Lower leg skin (tissue), 4 donors: Measurements from ENCODE around the gene WDR27. TPM values are rescaled to one million over a fixed set of nuclear protein-coding genes. Genes with fewer than 3 reads are reported as not detected.

Source experiments
- DNase-seq, 2 donors: peaks; one replicate each; pipeline ENCODE4 v3.0.0-alpha.2; 2019; ENCODE audit warnings: low spot score in 2 of 2
- H3K4me3 ChIP-seq: fragments of 200-600 bp; sonication (generic); 2 replicates; pipeline ENCODE4 v1.5.1; 2017; ENCODE audit warnings: mild to moderate bottlenecking, low read depth; ENCODE audit not compliant: poor library complexity, severe bottlenecking
- POLR2A ChIP-seq, 2 donors: fragments of 450-650 bp; IDR thresholded peaks; one replicate each; pipeline ENCODE4 v1.6.1; 2016 to 2017; ENCODE audit warnings: antibody characterized with exemption in 2 of 2, mild to moderate bottlenecking in 1 of 2, moderate library complexity in 1 of 2
- WGBS, 2 donors: methylation state at CpG; one replicate each; pipeline ENCODE4 v1.1.5; 2018; 5-methylcytosine and 5-hydroxymethylcytosine counted together
- intact Hi-C: fragments of 100-400 bp; cut with DNase I; formaldehyde crosslinking; loops from one replicate; pipeline ENCODE4 v1.15.0; 2023; ENCODE audit warnings: low total_unique reads
- total RNA-seq, 4 donors: library from RNA; depleted of rRNA; stranded (reverse); fragments of >200 nt; gene quantifications; one replicate each; pipeline ENCODE4 v1.1.0, GENCODE V29; 2016
- TF ChIP-seq, protein P1 (sequence below), 3 donors: fragments of 450-650 bp; IDR thresholded peaks; one replicate each; pipeline ENCODE4 v1.5.1; 2016; ENCODE audit warnings: antibody characterized with exemption in 3 of 3, mild to moderate bottlenecking in 3 of 3, moderate library complexity in 2 of 3

The WDR27 gene
- total RNA-seq, 4 donors from 2014 or later: 15.7 to 40.0 (median 19.5) TPM

DNA sequence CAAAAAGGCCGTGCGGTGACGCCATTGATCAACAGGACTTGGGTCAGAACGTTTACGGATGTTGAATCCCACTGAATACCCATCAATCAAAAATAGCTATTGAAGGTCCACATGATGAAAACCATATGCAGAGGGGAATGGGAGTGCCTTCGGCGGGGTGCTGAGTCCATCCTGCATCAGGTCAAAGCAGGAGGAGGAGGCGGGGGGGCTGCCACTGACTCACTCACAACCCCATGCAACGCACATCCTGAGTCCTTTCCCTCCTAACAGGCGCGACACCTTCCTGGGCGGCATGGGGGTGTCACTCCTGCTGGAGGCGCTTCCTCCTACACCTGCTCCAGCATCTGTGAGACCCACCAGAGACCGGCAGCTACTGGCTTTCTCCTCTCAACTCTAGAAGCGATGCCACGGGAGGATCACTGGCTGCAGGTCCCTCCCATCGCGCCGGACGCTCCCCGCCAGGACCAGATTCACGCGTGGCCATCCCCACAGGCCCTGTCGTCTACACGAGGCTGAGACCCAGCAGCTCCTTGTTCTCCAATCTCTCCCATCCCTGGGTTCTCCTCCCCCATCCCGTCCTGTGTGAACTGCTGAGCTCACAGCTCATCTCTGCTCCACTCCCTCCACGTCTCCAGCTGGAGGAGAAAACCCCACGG lies 277.6 kb downstream of the WDR27 start:
- no peak overlapping the region for H3K4me3 ChIP-seq
- intact Hi-C loops: no loop called here
- no peak for DNase-seq
- no peak for TF ChIP-seq POLR2A (IDR thresholded peaks at IDR 0.05)
- TF ChIP-seq, protein P1, sequence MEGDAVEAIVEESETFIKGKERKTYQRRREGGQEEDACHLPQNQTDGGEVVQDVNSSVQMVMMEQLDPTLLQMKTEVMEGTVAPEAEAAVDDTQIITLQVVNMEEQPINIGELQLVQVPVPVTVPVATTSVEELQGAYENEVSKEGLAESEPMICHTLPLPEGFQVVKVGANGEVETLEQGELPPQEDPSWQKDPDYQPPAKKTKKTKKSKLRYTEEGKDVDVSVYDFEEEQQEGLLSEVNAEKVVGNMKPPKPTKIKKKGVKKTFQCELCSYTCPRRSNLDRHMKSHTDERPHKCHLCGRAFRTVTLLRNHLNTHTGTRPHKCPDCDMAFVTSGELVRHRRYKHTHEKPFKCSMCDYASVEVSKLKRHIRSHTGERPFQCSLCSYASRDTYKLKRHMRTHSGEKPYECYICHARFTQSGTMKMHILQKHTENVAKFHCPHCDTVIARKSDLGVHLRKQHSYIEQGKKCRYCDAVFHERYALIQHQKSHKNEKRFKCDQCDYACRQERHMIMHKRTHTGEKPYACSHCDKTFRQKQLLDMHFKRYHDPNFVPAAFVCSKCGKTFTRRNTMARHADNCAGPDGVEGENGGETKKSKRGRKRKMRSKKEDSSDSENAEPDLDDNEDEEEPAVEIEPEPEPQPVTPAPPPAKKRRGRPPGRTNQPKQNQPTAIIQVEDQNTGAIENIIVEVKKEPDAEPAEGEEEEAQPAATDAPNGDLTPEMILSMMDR (IDR thresholded peaks at IDR 0.05): no peak
- 92 to 93% methylated on average over 27 to 28 of the region's 28 CpGs for WGBS, 2 donors

- WGBS, 2 donors: 78 to 84% methylated on average over 14 of the region's 14 CpGs
- intact Hi-C loops: no loop called here
- DNase-seq: no peak
- no peak for TF ChIP-seq POLR2A (IDR thresholded peaks at IDR 0.05)
- TF ChIP-seq, protein P1 (IDR thresholded peaks at IDR 0.05): no peak
- no peak overlapping the region for H3K4me3 ChIP-seq
Measured at GRCh38 chr6:169421586-169422264, 280.1 kb downstream of the WDR27 start.

DNA sequence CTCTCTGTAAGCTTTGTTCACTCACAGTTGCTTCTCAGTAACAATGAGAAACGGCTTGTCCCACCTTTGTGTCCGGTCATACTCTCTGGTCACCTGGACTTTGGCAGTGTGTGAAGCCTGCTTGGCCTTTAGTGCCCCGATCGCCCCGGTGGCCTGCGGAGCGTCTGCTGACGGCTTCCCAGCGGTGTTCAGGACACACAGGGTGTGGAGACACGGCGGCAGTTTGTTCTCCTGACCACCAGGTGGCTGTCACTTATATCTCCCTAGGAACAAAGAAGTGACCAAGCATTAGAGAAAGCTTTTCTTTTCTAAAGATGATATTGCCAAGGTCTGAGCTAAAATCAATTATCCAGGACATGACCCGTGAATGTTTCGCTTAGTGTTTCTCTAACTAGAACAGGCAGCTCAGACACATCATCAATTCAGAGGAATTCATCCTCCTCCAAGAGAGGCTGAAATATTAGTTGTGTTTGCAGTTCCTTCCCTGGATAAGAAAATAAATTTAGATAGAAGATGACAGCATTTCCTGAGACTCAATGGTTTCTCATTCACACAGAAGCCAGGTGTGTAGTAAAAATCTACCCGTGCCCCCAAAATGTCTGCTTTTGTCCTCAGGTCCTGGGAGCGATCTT lies 280.8 kb downstream of the WDR27 start:
- H3K4me3 ChIP-seq: no peak overlapping the region
- 75 to 85% methylated on average over 15 of the region's 15 CpGs for WGBS, 2 donors
- no peak for DNase-seq
- TF ChIP-seq POLR2A (IDR thresholded peaks at IDR 0.05): no peak
- TF ChIP-seq, protein P1 (IDR thresholded peaks at IDR 0.05): no peak
- intact Hi-C loops: no loop called here

- WGBS, 2 donors: 76 to 80% methylated on average over 1 of the region's 1 CpG
- TF ChIP-seq, protein P1 (IDR thresholded peaks at IDR 0.05): no peak
- TF ChIP-seq POLR2A (IDR thresholded peaks at IDR 0.05): no peak
- H3K4me3 ChIP-seq: no peak overlapping the region
- DNase-seq: no peak
- intact Hi-C loops: no loop called here
Measured at GRCh38 chr6:169417101-169417500, 284.7 kb downstream of the WDR27 start.

DNA sequence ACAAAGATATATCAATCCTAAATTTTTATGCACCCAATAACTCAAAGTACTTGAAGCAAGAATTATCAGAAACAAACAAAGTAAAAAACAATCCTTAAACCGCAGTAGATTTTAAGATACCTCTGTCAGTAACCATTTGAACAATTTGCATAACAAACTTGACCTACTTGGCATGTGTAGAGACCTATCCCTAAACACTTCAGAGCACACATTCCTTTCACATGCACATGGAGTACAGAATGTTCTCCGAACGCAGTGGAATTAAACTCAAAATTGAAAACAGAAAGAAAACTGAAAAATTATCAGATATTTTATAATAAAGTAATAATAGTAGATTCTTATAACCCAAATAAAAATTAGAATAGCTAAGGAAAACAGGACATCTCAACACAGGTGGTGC lies 285.6 kb downstream of the WDR27 start:
- TF ChIP-seq, protein P1 (IDR thresholded peaks at IDR 0.05): no peak
- TF ChIP-seq POLR2A (IDR thresholded peaks at IDR 0.05): no peak
- no peak overlapping the region for H3K4me3 ChIP-seq
- no peak for DNase-seq
- intact Hi-C loops: no loop called here
- 45 to 48% methylated on average over 3 of the region's 3 CpGs for WGBS, 2 donors
